NK-92 (cell line): Measurements from ENCODE around the gene MIR17HG.

Source experiments
- DNase-seq: peaks from one replicate; lab custom pipeline; 2025; ENCODE audit not compliant: unreplicated experiment; lab: John Stamatoyannopoulos, UW

Gene MIR17HG

DNA sequence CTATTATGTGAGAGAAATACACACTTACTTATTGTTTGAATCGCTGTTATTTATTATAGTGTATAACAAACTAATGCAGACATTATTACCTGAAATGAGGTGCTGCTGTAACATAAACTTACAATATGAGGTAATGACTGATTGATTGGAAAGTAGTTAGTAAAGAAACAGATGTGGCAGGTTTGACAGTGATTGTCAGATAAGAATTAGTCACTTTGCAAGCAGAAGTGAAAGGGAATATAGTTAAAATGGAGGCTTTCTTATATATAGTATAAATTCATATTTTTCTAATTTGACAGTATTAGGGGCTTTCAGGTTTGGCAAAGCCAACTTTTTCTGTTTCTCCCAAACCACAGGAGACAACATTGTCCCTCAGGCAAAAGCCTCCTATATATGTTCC, 20.6 kb downstream of the MIR17HG start:
- DNase-seq, result no peak

DNA sequence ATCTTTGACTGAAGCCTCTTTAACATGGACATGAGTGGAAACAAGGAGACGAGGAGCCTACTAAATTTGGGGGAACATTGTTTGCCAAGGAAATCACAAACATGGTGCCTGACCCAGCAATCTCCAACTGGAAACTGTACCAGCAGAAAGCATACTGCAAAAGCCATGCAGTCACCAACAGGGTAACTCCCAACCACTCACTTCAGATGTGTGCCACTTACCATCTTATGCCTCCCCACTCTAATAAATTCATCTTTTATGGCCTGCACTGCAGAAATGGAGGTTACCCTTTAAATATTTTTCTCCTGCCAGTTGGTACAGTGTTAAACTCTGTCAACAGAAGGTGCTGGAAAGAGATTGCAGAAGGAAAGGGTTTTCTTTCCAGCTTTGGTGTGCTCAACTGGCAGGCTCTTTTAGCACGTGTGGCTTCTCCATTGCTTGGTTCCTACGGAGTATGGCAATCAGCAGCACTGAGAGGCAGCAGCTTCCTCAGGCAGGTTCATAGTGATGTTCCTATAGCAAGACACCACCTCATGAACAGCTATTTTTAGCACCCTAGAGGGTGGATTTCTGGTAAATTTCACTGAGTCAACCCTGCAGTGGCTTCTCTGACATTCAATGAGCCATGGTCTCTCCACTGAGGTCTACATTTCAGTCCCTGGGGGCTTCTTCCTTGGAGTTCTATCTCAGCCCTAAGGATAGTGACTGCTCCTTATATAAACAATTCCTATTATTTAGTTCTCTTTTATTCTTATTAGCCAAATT, 21.4 kb downstream of the MIR17HG start:
- no peak for DNase-seq

DNA sequence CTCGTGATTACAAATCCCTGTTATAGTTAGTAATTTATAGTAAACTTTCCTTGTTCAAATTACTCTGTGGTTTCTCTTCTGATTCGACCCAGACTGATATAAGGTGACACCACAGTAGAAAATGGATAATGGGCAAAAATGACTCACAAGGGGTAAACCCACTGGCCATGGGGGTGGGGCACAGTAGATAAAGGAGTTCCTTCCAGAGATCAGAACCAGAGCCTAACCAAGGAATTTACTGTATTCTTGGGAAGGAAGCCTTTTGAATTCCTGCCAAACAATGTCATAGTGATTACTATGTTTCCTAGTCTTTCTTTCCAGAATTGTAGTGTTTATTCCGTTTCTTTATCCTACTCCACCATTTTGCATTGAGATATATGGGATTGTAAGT, 21.9 kb downstream of the MIR17HG start:
- no peak for DNase-seq

DNA sequence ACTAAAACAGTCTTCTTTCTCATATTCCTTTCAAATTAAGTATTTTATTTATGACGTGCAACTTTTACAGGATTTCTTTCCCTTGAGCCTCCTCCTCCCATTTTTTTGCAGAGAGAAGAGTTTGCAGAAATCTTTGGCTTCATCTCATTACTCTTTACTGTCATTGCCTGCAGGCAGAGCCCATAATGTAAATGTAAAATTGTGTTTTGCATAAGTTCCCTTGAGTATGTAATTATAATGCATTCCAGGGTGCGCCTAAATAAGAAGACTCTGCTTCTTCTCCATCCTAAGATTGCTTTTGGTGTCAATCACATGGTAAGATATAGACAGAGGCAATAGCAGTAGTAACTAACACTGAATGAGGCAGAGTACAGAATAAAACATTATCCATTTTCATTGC, 23.0 kb downstream of the MIR17HG start:
- DNase-seq, result no peak

DNA sequence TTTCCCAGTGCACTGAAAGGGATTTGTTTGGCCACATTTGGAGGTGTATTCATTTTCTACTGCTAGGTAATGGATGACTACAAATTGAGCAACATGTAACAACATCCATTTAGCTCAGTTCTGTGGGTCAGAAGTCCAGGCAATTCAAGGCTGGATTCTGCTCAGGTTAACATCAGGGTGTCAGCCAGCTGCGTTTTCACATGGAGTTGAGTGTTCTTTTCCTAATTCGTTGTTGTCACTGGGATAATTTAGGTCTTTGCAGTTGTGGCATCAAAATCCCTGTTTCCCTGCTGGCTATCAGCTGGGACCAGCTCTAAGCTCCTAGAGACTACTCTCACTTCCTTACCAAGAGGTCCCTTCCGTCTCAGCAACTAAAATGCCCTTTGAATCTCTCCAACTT, 25.4 kb downstream of the MIR17HG start:
- DNase-seq, result no peak

DNA sequence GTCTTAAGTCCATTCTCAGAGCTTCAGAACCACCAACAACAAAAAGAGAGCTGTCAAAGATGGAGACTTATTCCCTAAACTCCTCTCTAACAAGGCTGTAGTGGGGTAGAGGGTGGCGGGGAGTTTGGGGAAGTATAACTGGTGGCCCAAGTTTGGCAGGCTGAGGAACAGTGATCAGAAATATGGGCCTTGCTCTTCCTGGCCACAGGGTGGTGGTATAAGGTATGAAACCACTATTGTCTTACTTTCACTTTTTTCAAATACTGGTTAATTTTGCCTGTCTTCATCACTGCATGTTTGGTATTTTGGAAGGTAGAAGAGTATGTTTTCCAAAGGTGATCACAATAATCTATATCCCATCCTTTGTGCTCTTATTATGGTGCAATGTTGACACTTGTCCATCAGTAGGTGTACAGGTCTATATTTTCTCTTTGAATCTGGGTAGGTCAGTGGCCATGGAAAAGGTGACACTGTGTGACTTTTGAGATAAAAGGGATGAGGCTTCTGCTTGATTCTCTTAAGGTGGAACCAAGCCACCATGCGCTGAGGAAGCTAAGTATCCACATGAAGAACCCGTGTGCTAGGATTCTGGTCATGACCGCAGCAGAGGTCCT, 27.7 kb downstream of the MIR17HG start:
- DNase-seq, result no peak

DNA sequence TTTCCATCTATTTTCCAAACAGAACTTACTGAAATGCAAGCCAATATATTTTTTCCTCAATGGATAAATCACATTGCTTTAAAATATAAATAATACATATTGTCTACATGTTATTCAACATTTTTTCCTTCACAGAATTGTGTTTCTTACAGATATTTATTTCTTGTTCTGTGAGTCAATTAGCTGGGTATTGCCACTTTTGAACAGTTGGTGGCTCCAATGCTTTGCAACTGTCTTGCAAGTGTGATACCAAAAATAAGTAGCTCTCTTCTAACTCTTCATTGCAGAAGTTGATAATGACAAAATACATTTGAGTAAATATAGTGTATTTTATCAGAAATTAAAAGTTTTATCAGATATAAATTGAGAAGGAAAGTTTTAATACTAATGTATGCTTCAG, 33.9 kb downstream of the MIR17HG start:
- no peak for DNase-seq

DNA sequence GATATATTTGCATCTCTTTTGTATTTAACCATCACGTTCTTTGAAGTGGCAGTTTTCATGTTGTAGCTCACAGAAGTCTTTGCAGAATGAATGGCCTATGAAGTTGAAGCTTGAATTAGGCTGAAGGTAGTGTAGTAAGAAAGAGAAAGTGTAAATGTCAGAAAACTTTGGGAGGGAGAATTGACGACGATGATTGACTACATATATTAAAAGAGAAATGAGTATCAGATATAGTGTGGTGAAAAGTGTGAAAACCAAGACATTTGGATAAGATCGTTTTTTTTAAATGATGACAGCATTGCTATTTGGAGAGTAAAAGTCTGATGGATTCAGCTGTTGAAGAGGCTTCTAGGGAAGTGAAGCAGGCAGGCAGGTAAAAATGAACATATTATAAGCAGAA, 36.3 kb downstream of the MIR17HG start:
- no peak for DNase-seq

DNA sequence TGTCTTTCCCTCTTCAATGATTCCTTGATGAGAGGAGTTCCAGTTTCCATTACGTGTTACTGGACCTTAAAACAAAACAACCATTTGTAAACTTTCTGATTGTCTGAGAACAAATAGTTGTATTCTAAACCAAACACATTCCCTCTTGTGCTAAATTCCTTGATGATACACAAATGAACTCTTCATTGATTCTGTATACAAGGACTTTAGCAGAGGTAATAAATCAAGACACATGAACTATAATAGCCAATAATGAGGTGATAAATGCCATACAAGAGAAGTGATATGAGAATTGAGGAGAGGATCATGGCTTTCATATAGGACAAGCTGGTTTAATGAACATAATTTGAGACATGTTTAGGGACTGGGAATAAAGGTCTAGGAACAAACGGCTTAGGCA, 37.4 kb downstream of the MIR17HG start:
- no peak for DNase-seq

DNA sequence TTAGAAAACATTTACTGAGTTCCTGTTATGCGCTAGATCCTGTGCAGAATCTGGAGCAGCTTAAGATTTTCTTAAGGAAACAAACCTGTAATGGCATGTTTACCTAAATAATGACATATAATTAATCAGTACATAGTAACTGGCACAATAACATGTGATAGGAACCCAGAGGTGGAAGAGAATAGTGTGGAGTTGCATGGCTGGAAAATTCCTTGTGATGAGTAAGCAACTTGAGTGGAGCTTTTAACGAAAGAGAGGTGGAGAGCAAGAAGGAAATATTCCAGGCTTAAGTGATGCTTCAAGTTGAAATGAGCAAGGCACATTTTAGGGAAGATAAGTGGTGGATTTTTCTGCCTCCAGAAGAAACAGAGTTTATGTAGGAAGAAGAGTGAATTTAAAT, 41.7 kb downstream of the MIR17HG start:
- no peak for DNase-seq

DNA sequence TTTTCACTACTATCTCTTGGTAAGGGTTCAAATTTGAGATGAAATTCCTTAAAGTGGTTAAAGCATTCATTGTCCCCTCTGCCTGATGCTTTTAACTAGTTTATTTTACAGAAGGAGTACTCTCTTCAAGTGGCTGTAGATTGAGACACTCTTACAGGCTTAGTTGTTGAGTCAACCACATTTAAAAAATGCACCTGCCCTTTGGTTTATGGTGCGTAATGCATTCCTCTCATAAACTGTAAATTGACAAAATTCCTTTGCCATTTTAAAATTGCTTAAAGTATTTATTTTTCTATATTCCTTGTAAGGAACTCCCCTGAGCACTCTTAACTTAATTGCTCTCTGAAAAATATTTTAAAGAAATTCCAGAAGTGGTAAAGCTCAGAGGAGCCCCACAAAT, 50.1 kb downstream of the MIR17HG start:
- DNase-seq, result no peak

DNA sequence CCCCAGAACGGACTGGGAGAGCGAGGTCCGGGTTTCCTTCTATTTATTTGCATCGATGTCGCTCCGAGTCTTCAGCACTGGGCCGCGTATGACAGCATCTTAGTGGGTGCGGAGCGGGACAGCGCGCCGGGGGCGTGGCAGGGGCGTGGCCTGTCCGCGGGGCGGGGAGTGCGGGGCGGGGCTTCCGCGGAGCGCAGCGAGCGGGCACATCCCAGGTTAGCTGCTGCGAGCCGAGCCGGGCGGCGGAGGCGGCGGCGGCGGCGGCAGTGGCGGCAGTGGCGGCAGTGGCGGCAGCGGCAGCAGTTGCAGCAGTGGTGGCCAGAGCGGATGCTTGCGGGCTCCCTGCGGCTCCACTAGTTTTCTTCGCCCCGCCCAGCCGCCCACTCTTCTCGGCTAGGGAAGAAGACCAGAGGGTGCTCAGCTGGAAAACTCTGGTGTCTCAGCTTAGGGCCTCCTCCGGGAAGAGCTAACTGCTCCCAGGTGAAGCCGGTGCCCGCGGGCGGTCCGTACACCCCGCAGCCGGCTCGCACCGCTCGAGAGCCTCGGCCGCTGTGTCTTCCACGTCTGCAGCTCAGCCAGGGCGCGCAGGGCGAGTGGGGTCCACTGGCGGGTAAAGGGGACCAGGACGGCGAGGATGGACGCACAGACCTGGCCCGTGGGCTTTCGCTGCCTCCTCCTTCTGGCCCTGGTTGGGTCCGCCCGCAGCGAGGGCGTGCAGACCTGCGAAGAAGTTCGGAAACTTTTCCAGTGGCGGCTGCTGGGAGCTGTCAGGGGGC, 51.1 kb downstream of the MIR17HG start, which contains the start of gene GPC5:
Gene GPC5 (plus strand): TSS at position 209 of the 776 bp plus-strand sequence.
- no peak for DNase-seq

DNA sequence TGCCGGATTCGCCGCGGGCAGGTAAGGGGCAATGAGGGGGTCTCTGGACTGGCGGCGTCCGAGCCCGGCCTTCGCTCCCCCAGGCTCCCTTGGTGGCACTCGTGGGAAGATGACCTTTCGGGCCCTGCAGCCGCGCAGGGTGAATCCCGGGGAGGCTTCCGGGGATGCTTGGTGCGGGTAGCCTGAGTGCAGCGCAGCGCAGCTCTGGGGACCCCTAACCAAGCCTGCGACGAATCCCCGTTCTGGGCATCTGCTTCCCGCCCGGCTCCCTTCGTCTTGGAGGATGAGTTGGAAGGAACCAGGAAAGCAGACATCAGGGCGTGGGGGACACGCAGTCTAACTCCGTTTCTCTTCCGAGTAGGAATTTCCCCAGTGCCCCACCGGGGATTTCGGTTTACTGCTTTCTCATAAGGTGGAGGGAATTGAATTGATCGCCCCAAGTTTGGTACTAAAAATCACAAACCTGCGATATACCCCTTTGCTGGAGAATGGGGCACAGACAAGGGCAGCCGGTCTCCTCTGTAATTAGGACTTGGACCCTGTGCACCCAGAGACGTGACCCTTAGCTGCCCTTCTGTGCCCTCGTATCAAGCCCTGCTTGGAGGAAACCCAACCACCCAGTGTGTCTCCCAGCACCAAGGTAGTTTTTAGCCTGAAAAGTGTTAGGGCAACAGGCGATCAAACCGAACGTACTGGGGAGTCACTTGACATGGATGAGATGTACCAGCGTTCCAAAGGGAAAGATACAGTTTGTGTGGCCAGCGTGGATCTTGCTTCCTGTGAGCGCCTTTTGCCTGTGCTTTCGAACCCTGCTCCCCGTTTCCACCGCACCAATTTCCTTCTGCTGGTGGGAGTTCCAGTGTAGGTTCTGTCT, 51.9 kb downstream of the MIR17HG start:
- DNase-seq, result no peak

DNA sequence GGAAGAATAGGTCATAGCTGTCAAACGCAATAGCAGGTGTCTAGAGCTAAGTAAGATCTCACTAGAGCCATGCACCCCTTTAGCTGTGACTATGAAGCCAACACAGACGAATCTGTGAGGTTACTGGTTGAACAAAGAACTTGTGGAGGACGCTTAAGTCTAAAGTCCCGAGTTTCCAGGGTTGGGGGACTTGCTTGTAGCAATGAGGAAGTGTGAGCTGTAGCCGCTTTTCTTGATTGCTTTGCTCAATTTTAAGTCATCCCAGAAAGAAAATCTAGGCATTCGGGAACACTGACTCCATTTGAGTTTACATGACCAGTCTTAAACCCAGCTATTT, 52.5 kb downstream of the MIR17HG start:
- no peak for DNase-seq

DNA sequence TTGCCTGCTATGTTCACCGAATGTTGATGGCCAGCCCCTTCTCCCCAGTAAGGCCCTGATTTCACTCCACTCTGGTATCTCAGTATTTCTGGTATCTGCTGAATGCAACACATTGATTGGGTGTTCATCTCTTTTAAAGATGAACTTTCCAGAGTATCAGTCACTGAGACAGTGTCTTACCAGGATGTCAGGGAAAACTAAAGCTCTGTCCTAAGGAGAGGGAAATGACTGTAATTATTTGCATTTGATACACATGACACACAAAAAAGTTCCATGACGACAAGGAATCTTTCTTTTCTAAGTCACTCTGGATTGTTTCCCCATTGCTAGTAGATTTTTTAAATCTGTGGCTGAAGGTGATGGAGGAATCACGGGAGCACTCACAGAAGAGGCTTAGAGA, 53.2 kb downstream of the MIR17HG start:
- no peak for DNase-seq

DNA sequence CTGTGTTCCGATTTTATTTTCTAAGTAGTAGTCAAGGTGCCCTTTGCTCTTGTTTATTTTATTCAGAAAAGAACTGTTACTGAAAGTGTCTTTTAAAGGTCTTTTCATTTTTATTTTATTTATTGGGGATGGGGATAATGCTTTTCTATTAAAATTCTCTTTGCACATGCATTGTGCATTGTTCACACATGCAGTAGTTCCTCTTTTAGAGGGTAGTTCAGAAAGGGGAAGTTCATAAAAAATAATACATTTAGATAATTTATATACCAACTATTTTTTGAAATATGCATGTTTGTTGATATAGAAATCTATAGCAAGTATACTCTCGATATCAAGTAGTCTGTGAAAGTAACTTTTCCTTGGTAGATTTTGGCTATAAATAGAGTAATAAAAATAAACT, 54.4 kb downstream of the MIR17HG start:
- DNase-seq, result no peak
